ENCODE results near the gene PRSS2.

DNA sequence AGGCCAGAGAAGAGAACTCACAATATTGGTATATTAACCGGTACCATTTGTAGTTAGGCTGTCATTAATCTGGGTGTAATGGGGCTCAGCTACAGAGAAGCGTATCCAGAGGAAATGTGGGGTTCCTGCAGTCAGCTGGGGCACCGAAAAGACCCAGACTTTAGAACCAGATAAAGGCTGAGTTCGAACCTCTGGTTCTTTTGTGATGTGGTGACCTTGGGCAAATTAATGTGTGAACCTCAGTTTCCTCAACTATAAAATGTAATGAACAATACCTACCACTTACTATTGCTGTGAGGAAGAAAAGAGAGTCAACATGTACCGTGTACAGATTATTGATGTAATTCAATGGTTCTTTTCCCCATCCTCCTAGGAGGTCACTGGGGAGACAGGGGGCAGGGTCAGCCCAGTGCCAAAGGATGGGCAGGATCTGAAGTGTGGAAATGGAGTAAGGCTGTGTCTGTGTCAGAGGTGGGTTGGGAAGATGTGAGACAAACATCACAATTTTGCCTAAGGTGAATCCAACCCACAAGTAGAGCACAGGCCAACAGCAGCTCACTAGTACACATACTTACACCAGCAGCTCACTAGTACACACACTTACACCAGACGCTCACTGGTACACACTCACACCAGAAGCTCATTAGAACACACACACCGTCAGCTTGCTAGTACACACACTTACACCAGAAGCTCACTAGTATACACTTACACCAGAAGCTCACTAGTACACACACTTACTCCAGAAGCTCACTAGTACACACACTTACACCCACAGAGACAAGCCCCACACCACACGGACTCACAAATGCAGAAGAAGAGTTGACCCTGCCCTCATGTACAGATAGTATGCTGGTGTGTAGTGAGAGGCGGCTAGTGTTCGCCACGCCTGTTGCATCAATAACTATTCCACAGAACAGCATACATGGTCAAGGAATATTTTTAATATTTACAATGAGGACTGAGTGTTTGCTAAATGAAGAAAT is 28.0 kb downstream of the PRSS2 start:
- TF ChIP-seq, protein P1, sequence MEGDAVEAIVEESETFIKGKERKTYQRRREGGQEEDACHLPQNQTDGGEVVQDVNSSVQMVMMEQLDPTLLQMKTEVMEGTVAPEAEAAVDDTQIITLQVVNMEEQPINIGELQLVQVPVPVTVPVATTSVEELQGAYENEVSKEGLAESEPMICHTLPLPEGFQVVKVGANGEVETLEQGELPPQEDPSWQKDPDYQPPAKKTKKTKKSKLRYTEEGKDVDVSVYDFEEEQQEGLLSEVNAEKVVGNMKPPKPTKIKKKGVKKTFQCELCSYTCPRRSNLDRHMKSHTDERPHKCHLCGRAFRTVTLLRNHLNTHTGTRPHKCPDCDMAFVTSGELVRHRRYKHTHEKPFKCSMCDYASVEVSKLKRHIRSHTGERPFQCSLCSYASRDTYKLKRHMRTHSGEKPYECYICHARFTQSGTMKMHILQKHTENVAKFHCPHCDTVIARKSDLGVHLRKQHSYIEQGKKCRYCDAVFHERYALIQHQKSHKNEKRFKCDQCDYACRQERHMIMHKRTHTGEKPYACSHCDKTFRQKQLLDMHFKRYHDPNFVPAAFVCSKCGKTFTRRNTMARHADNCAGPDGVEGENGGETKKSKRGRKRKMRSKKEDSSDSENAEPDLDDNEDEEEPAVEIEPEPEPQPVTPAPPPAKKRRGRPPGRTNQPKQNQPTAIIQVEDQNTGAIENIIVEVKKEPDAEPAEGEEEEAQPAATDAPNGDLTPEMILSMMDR (IDR thresholded peaks at IDR 0.05) = no peak
- TF ChIP-seq POLR2A (IDR thresholded peaks at IDR 0.05) = no peak

Measured in gastroesophageal sphincter (tissue), 3 donors.